NCI-H1105 (cell line): ENCODE results near the gene GJC3.
"Not testable (repeated sequence)": the region's sequence is repeated elsewhere in the genome, so short reads cannot be mapped to it uniquely, and the experiment has no call there.

Experiments used
- DNase-seq: peaks from one replicate; lab custom pipeline; 2025; lab: John Stamatoyannopoulos, UW

GJC3 gene

GRCh38 chr7:99928994-99929729, at the start of gene GJC3:
TSS of gene GJC3 (minus strand) at chr7:99929620. CDS start at chr7:99929620, 0 bp downstream.
- DNase-seq: peak; percentile 46

GRCh38 chr7:99976626-99977025, 47.2 kb upstream of the GJC3 start:
- DNase-seq: no peak

- DNase-seq: no peak
Measured at GRCh38 chr7:99975782-99976521, 46.5 kb upstream of the GJC3 start, which contains the start of gene AZGP1. TSS of gene AZGP1 (minus strand) at chr7:99976031. CDS start at chr7:99976020, 11 bp downstream.

GRCh38 chr7:99974681-99975080, 45.3 kb upstream of the GJC3 start:
- no peak for DNase-seq

- DNase-seq: not testable (repeated sequence)
Measured at GRCh38 chr7:99973817-99974216, 44.4 kb upstream of the GJC3 start.

GRCh38 chr7:99971242-99971641, 41.8 kb upstream of the GJC3 start:
- DNase-seq: no peak

GRCh38 chr7:99969813-99970212, 40.4 kb upstream of the GJC3 start:
- peak; percentile 14 for DNase-seq

- no peak for DNase-seq
Measured at GRCh38 chr7:99969298-99969697, 39.9 kb upstream of the GJC3 start.

- DNase-seq: no peak
Measured at GRCh38 chr7:99958564-99959227, 29.3 kb upstream of the GJC3 start.

- no peak for DNase-seq
Measured at GRCh38 chr7:99955247-99955646, 25.8 kb upstream of the GJC3 start.

- DNase-seq: not testable (repeated sequence)
Measured at GRCh38 chr7:99954643-99955042, 25.2 kb upstream of the GJC3 start.

- DNase-seq: no peak
Measured at GRCh38 chr7:99953649-99954048, 24.2 kb upstream of the GJC3 start.

- not testable (repeated sequence) for DNase-seq
Measured at GRCh38 chr7:99952649-99953048, 23.2 kb upstream of the GJC3 start.

- not testable (repeated sequence) for DNase-seq
Measured at GRCh38 chr7:99950819-99951218, 21.4 kb upstream of the GJC3 start.

GRCh38 chr7:99949645-99950228, 20.3 kb upstream of the GJC3 start:
- DNase-seq: no peak

- DNase-seq: no peak
Measured at GRCh38 chr7:99947608-99948007, 18.2 kb upstream of the GJC3 start.

- DNase-seq: no peak
Measured at GRCh38 chr7:99944497-99945070, 15.2 kb upstream of the GJC3 start.

- no peak for DNase-seq
Measured at GRCh38 chr7:99943641-99944496, 14.4 kb upstream of the GJC3 start.

GRCh38 chr7:99938296-99938695, 8.9 kb upstream of the GJC3 start:
- DNase-seq: no peak

- not testable (repeated sequence) for DNase-seq
Measured at GRCh38 chr7:99935009-99935408, 5.6 kb upstream of the GJC3 start.

GRCh38 chr7:99930376-99930775, 956 bp upstream of the GJC3 start:
- DNase-seq: no peak
